IMR-90 (cell line): Measurements from ENCODE around the gene SUPT3H. TPM values are rescaled to one million over a fixed set of nuclear protein-coding genes. Genes with fewer than 3 reads are reported as not detected.

ENCODE experiments used
- ATAC-seq: fragments of 200-7000 bp; cut with Tn5 transposase; 2 replicates; pipeline ENCODE4 v1.9.1; 2020; ENCODE audit warnings: low read depth, mild to moderate bottlenecking, moderate library complexity
- BruUV-seq: library from RNA; stranded (reverse); fragments of 400-500 nt; replicated peaks from 2 replicates; lab custom pipeline; 2021; lab: Mats Ljungman, UMichigan
- CTCF ChIA-PET: fragments of 300-600 bp; formaldehyde crosslinking; extraction: SDS; loops from one replicate; lab custom pipeline; 2021; ENCODE audit warnings: antibody characterized with exemption; lab: Yijun Ruan, JAX
- POLR2A ChIA-PET: fragments of 300-600 bp; sonication (Branson Sonifier 250); formaldehyde crosslinking; loops from one replicate; lab custom pipeline; 2022; ENCODE audit warnings: antibody characterized with exemption; ENCODE audit not compliant: unreplicated experiment; lab: Charles Lee
- DNase-seq: peaks from one replicate; pipeline ENCODE4 v3.0.0; 2013
- H2AFZ ChIP-seq: replicated peaks from 2 replicates; pipeline ENCODE3; 2013; ENCODE audit warnings: low read length, mild to moderate bottlenecking; ENCODE audit not compliant: poor library complexity
- H2AK5ac ChIP-seq: 2 replicates; pipeline ENCODE4 v1.6.1; 2013; ENCODE audit warnings: low read depth, low read length, inconsistent platforms
- H2AK9ac ChIP-seq: replicated peaks from 2 replicates; pipeline ENCODE3; 2013; ENCODE audit warnings: mild to moderate bottlenecking, low read depth, low read length, moderate library complexity; ENCODE audit not compliant: poor library complexity
- H2BK120ac ChIP-seq: 2 replicates; pipeline ENCODE4 v1.6.1; 2013; ENCODE audit warnings: low read depth, low read length, inconsistent platforms
- H2BK15ac ChIP-seq: 3 replicates; pipeline ENCODE4 v1.6.1; 2013; ENCODE audit warnings: low read depth, low read length, inconsistent platforms
- H2BK20ac ChIP-seq: 2 replicates; pipeline ENCODE4 v1.6.1; 2013; ENCODE audit warnings: low read depth, mild to moderate bottlenecking, inconsistent platforms, low read length, moderate library complexity
- H2BK5ac ChIP-seq: 2 replicates; pipeline ENCODE4 v1.6.1; 2013; ENCODE audit warnings: mild to moderate bottlenecking, low read depth, low read length, inconsistent platforms; ENCODE audit not compliant: poor library complexity, severe bottlenecking
- H3K14ac ChIP-seq: replicated peaks from 2 replicates; pipeline ENCODE4 v1.6.1; 2013; ENCODE audit warnings: low read depth, low read length, inconsistent platforms
- H3K18ac ChIP-seq: 2 replicates; pipeline ENCODE4 v1.6.1; 2013; ENCODE audit warnings: low read depth, low read length, control low read depth
- H3K23ac ChIP-seq: 2 replicates; pipeline ENCODE4 v1.6.1; 2013; ENCODE audit warnings: low read depth, low read length, inconsistent platforms
- H3K27ac ChIP-seq: 2 replicates; pipeline ENCODE4 v1.5.1; 2013; ENCODE audit warnings: mild to moderate bottlenecking, control low read depth, low read length; ENCODE audit not compliant: insufficient read depth
- H3K27me3 ChIP-seq: 2 replicates; pipeline ENCODE4 v1.6.1; 2013; ENCODE audit warnings: low read length; ENCODE audit not compliant: control insufficient read depth, insufficient read depth
- H3K36me3 ChIP-seq: 2 replicates; pipeline ENCODE4 v1.6.1; 2013; ENCODE audit warnings: low read length, mixed read lengths; ENCODE audit not compliant: control insufficient read depth, insufficient read depth
- H3K4ac ChIP-seq: 2 replicates; pipeline ENCODE4 v1.6.1; 2013; ENCODE audit warnings: low read depth, low read length, inconsistent platforms
- H3K4me1 ChIP-seq: 2 replicates; pipeline ENCODE4 v1.6.1; 2013; ENCODE audit warnings: low read length, mixed read lengths; ENCODE audit not compliant: control insufficient read depth, insufficient read depth
- H3K4me2 ChIP-seq: 2 replicates; pipeline ENCODE4 v1.6.1; 2013; ENCODE audit warnings: low read depth, mild to moderate bottlenecking, control low read depth, low read length, moderate library complexity
- H3K4me3 ChIP-seq: 2 replicates; pipeline ENCODE4 v1.5.1; 2013; ENCODE audit warnings: low read depth, mild to moderate bottlenecking, control low read depth, low read length, moderate library complexity; ENCODE audit not compliant: insufficient read depth
- H3K56ac ChIP-seq: 2 replicates; pipeline ENCODE4 v1.6.1; 2013; ENCODE audit warnings: low read length, inconsistent platforms; ENCODE audit not compliant: insufficient read depth; ENCODE audit errors: extremely low read depth
- H3K79me1 ChIP-seq, 2 experiments: 2 replicates each; pipeline ENCODE4 v1.6.1; 2013; ENCODE audit warnings: low read length in 2 of 2, inconsistent platforms in 1 of 2, low read depth in 1 of 2
- H3K9ac ChIP-seq: 2 replicates; pipeline ENCODE4 v1.6.1; 2013; ENCODE audit warnings: low read depth, low read length, control low read depth
- H3K9me1 ChIP-seq: 2 replicates; pipeline ENCODE4 v1.6.1; 2013; ENCODE audit warnings: low read length, inconsistent platforms; ENCODE audit not compliant: insufficient read depth
- H3K9me3 ChIP-seq: 2 replicates; pipeline ENCODE4 v1.6.1; 2013; ENCODE audit warnings: low read length; ENCODE audit not compliant: control insufficient read depth, insufficient read depth
- H4K20me1 ChIP-seq: 2 replicates; pipeline ENCODE4 v1.6.1; 2013; ENCODE audit warnings: low read length, inconsistent platforms; ENCODE audit not compliant: insufficient read depth
- H4K5ac ChIP-seq: 2 replicates; pipeline ENCODE4 v1.6.1; 2013; ENCODE audit warnings: mild to moderate bottlenecking, low read depth, low read length, control low read depth
- H4K8ac ChIP-seq, 2 experiments: 2 replicates each; pipeline ENCODE4 v1.6.1; 2013; ENCODE audit warnings: low read depth in 2 of 2, low read length in 2 of 2, control low read depth in 1 of 2, inconsistent platforms in 1 of 2
- H4K91ac ChIP-seq: 2 replicates; pipeline ENCODE4 v1.6.1; 2013; ENCODE audit warnings: low read depth, low read length, inconsistent platforms; ENCODE audit not compliant: insufficient read depth
- BHLHE40 ChIP-seq: fragments of 150-350 bp; IDR thresholded peaks from 2 replicates; pipeline ENCODE4 v1.6.1; 2016; ENCODE audit warnings: mild to moderate bottlenecking, low read depth, low read length
- CEBPB ChIP-seq: IDR thresholded peaks from 2 replicates; pipeline ENCODE4 v1.6.1; 2012; ENCODE audit warnings: low read depth, low read length, improper control_type of control experiment
- CHD1 ChIP-seq: IDR thresholded peaks from 2 replicates; pipeline ENCODE4 v1.6.1; 2012; ENCODE audit warnings: low read depth, low read length, improper control_type of control experiment
- FOS ChIP-seq: fragments of 150-350 bp; IDR thresholded peaks from 2 replicates; pipeline ENCODE4 v1.6.1; 2016; ENCODE audit warnings: low read depth, low read length
- MAFK ChIP-seq: IDR thresholded peaks from 2 replicates; pipeline ENCODE4 v1.6.1; 2012; ENCODE audit warnings: low read depth, low read length, improper control_type of control experiment
- MAZ ChIP-seq: IDR thresholded peaks from 2 replicates; pipeline ENCODE4 v1.6.1; 2012; ENCODE audit warnings: low read depth, mild to moderate bottlenecking, low read length, improper control_type of control experiment, moderate library complexity, borderline replicate concordance
- MXI1 ChIP-seq: IDR thresholded peaks from 2 replicates; pipeline ENCODE4 v1.6.1; 2012; ENCODE audit warnings: low read depth, mild to moderate bottlenecking, low read length, moderate library complexity, borderline replicate concordance
- NFE2L2 ChIP-seq: fragments of 150-350 bp; IDR thresholded peaks from 2 replicates; pipeline ENCODE4 v1.6.1; 2016; ENCODE audit warnings: low read depth, mild to moderate bottlenecking, low read length
- POLR2A ChIP-seq: IDR thresholded peaks from 2 replicates; pipeline ENCODE4 v1.6.1; 2012; ENCODE audit warnings: mild to moderate bottlenecking, low read depth, low read length
- RAD21 ChIP-seq: IDR thresholded peaks from 2 replicates; pipeline ENCODE4 v1.6.1; 2012; ENCODE audit warnings: low read length, improper control_type of control experiment
- RCOR1 ChIP-seq: IDR thresholded peaks from 2 replicates; pipeline ENCODE4 v1.6.1; 2012; ENCODE audit warnings: mild to moderate bottlenecking, low read length, improper control_type of control experiment; ENCODE audit not compliant: insufficient replicate concordance
- RFX5 ChIP-seq: IDR thresholded peaks from 2 replicates; pipeline ENCODE4 v1.8.0; 2012; ENCODE audit warnings: low read depth, mild to moderate bottlenecking, low read length, moderate library complexity
- SMC3 ChIP-seq: fragments of 150-350 bp; IDR thresholded peaks from 2 replicates; pipeline ENCODE4 v1.6.1; 2016; ENCODE audit warnings: low read depth, mild to moderate bottlenecking, antibody characterized with exemption, low read length, moderate library complexity
- WGBS, 2 experiments: methylation state at CpG; one replicate each; pipeline versions ENCODE4 v1.1.5 to v1.1.7; 2013; ENCODE audit warnings: missing lambda C conversion rate in 2 of 2; ENCODE audit not compliant: insufficient read length in 1 of 2; ENCODE audit errors: extremely low coverage in 2 of 2; 5-methylcytosine and 5-hydroxymethylcytosine counted together
- dilution Hi-C: fragments of 300-500 bp; cut with HindIII; formaldehyde crosslinking; loops from one replicate; pipeline ENCODE4 v1.14.3; 2018; ENCODE audit warnings: low sequenced_read_pairs; ENCODE audit not compliant: unreplicated experiment
- in situ Hi-C: fragments of 300-500 bp; cut with MboI; formaldehyde crosslinking; loops from 3 replicates; pipeline ENCODE4 v1.14.3; 2019; ENCODE audit warnings: low sequenced_read_pairs, inconsistent platforms, mixed read lengths
- intact Hi-C: fragments of 100-400 bp; cut with micrococcal nuclease; formaldehyde crosslinking; loops from 2 replicates; pipeline ENCODE4 v1.10.0; 2022
- polyA plus RNA-seq, 3 experiments: library from polyadenylated mRNA; depleted of rRNA; stranded (reverse); fragments of >200 nt; gene quantifications; 2 replicates each; pipeline ENCODE4 v1.2.3, GENCODE V29; 2012; ENCODE audit warnings: low replicate concordance in 1 of 3
- total RNA-seq: library from RNA; depleted of rRNA; stranded (reverse); fragments of >200 nt; gene quantifications from 2 replicates; pipeline ENCODE4 v1.2.3, GENCODE V29; 2012
- TF ChIP-seq, protein P1 (sequence below): conservative IDR thresholded peaks from 2 replicates; pipeline ENCODE4 v1.5.1; 2012; ENCODE audit warnings: mild to moderate bottlenecking, low read depth, low read length, improper control_type of control experiment
- TF ChIP-seq, protein P2 (sequence below): fragments of 150-350 bp; IDR thresholded peaks from 2 replicates; pipeline ENCODE4 v1.6.1; 2017; ENCODE audit warnings: mild to moderate bottlenecking, antibody characterized with exemption, low read length, low read depth
- TF ChIP-seq, protein P3 (sequence below): fragments of 150-350 bp; IDR thresholded peaks from 2 replicates; pipeline ENCODE4 v1.6.1; 2016; ENCODE audit warnings: low read depth, mild to moderate bottlenecking, low read length, moderate library complexity, borderline replicate concordance

SUPT3H gene
- total and polyA plus RNA-seq, 2 of the 4 experiments (the other 2 are of a cell fraction), result 4.5 to 5.0 TPM

DNA sequence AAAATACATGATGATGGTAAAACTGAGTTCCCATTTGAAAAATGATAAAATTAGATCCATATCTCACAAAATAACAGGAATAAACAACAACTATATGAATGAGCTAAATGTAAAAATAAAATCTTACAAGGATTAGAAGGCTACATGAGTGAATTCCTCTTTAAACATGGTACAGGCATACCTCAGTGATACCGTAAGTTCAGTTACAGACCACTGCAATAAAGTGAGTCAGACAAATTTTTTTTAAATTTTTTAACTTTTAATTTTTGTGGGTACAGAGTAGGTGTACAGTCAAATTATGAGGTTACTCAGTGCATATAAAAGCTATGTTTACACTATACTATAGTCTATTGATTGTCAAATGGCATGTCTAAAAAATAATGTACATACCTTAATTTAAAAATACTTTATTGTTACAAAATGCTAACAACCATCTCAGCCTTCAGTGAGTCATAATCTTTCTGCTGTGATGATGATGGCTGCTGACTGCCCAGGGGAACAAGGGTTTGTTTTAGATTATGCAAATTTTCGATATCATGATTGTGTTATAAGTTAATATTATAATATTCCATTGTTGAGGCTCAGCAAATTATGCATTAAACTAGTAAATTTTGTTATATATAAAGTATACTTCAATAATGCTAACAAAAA, 272.4 kb downstream of the SUPT3H start:
- in situ Hi-C loops (no loop called here), dilution Hi-C loops (no loop called here), intact Hi-C loops (no loop called here)
- Histone ChIP-seq H2BK20ac (no peak overlapping the region), H2AK5ac (no peak overlapping the region), H3K4ac (no peak overlapping the region), H3K4me3 (no peak overlapping the region), H3K79me1 (no peaks in the 10 kb centered on the region), H3K27me3 (no peaks in the 10 kb centered on the region), H4K20me1 (no peaks in the 10 kb centered on the region), H3K14ac (no peak overlapping the region), H3K18ac (no peak overlapping the region), H3K9me3 (no peaks in the 10 kb centered on the region), H3K36me3 (no peaks in the 10 kb centered on the region), H3K4me2 (no peak overlapping the region), H3K9ac (no peak overlapping the region), H3K27ac (no peak overlapping the region), H2AK9ac (no peak overlapping the region), H3K23ac (no peak overlapping the region), H3K56ac (no peak overlapping the region), H4K91ac (no peak overlapping the region), H4K8ac (no peak overlapping the region), H2BK120ac (no peak overlapping the region), H2AFZ (no peak overlapping the region), H4K5ac (no peak overlapping the region), H2BK5ac (no peak overlapping the region), H2BK15ac (no peak overlapping the region), H3K9me1 (no peaks in the 10 kb centered on the region), H3K4me1 (no peaks in the 10 kb centered on the region)
- CTCF ChIA-PET, result no interaction called here
- BruUV-seq, result no TSS peak
- no CpG with 5 or more reads among the region's 2 CpGs for WGBS, 2 experiments
- POLR2A ChIA-PET, result no interaction called here
- ATAC-seq (no peak), DNase-seq (peak; percentile 17)
- TF ChIP-seq, protein P1, sequence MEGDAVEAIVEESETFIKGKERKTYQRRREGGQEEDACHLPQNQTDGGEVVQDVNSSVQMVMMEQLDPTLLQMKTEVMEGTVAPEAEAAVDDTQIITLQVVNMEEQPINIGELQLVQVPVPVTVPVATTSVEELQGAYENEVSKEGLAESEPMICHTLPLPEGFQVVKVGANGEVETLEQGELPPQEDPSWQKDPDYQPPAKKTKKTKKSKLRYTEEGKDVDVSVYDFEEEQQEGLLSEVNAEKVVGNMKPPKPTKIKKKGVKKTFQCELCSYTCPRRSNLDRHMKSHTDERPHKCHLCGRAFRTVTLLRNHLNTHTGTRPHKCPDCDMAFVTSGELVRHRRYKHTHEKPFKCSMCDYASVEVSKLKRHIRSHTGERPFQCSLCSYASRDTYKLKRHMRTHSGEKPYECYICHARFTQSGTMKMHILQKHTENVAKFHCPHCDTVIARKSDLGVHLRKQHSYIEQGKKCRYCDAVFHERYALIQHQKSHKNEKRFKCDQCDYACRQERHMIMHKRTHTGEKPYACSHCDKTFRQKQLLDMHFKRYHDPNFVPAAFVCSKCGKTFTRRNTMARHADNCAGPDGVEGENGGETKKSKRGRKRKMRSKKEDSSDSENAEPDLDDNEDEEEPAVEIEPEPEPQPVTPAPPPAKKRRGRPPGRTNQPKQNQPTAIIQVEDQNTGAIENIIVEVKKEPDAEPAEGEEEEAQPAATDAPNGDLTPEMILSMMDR, result no peak
- TF ChIP-seq CEBPB, result no peak
- TF ChIP-seq, protein P2, sequence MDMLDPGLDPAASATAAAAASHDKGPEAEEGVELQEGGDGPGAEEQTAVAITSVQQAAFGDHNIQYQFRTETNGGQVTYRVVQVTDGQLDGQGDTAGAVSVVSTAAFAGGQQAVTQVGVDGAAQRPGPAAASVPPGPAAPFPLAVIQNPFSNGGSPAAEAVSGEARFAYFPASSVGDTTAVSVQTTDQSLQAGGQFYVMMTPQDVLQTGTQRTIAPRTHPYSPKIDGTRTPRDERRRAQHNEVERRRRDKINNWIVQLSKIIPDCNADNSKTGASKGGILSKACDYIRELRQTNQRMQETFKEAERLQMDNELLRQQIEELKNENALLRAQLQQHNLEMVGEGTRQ, result no peak
- TF ChIP-seq SMC3, result no peak
- TF ChIP-seq RCOR1, result no peak
- TF ChIP-seq POLR2A, result no peak
- no peak for TF ChIP-seq RFX5
- no peak for TF ChIP-seq MXI1
- no peak for TF ChIP-seq RAD21
- TF ChIP-seq MAZ, result no peak
- no peak for TF ChIP-seq FOS
- TF ChIP-seq MAFK, result no peak
- no peak for TF ChIP-seq BHLHE40
- TF ChIP-seq, protein P3, sequence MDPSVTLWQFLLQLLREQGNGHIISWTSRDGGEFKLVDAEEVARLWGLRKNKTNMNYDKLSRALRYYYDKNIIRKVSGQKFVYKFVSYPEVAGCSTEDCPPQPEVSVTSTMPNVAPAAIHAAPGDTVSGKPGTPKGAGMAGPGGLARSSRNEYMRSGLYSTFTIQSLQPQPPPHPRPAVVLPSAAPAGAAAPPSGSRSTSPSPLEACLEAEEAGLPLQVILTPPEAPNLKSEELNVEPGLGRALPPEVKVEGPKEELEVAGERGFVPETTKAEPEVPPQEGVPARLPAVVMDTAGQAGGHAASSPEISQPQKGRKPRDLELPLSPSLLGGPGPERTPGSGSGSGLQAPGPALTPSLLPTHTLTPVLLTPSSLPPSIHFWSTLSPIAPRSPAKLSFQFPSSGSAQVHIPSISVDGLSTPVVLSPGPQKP, result no peak
- no peak for TF ChIP-seq CHD1
- no peak for TF ChIP-seq NFE2L2
